Activated naive CD8-positive, alpha-beta T cell (primary cell): ENCODE results near the gene SWAP70.

Source experiments
- H3K27ac Mint-ChIP-seq: one replicate; pipeline ENCODE4 v1.8.0; 2021; ENCODE audit warnings: mixed read lengths
- H3K27me3 Mint-ChIP-seq: one replicate; pipeline ENCODE4 v1.8.0; 2021; ENCODE audit warnings: mixed read lengths
- H3K36me3 Mint-ChIP-seq: one replicate; pipeline ENCODE4 v1.8.0; 2021; ENCODE audit warnings: mixed read lengths
- H3K4me1 Mint-ChIP-seq: one replicate; pipeline ENCODE4 v1.8.0; 2021; ENCODE audit warnings: low read depth, mixed read lengths
- H3K4me3 Mint-ChIP-seq: one replicate; pipeline ENCODE4 v1.8.0; 2021; ENCODE audit warnings: mild to moderate bottlenecking, mixed read lengths
- H3K9me3 Mint-ChIP-seq: one replicate; pipeline ENCODE4 v1.8.0; 2021; ENCODE audit warnings: low read depth, mixed read lengths

Gene SWAP70

DNA sequence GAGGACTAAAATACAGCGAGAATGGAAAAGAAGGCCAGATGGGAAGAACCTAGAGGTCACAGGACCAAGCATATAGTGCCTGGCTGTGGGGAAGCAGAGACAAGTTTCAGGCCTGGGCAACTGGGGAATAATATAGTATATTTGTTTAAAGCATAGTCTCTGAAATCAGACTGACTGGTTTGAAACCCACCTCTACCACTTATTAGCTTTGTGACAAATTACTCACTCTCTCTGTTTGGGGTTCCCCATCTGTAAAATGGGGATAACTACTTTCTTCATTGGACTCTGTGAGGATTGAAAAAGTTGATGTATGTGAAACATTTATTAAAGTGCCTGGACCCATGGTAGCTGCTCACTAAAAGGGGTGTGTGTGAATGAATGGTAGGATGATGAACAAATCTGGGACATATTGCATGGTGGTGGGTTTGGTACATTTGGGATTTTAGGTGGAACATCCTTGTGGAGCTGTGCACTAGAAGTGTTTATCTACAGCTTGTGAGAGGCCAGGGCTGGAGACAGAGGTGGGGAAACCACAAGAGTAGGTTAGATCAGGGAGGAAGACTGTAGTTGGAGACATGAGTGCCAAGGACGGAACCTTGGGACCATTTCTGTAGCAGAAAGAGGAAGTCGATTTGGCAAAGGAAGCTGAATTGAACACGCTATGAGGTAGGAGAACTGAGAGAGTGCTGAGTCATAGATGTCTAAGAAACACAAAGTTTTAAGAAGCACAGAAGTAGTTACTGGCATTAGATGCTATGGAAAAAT is 52.6 kb downstream of the SWAP70 start:
- H3K4me3 Mint-ChIP-seq: no peak overlapping the region
- H3K27me3 Mint-ChIP-seq: peaks cover 2% of the 10 kb centered on the region
- H3K36me3 Mint-ChIP-seq: peaks cover 7% of the 10 kb centered on the region
- H3K9me3 Mint-ChIP-seq: no peaks in the 10 kb centered on the region
- peak overlapping the region; percentile 11 for H3K27ac Mint-ChIP-seq
- peaks cover 16% of the 10 kb centered on the region for H3K4me1 Mint-ChIP-seq

GRCh38 chr11:9717040-9717357 is 53.1 kb downstream of the SWAP70 start:
- Mint-ChIP-seq H3K4me3 (no peak overlapping the region), H3K27ac (no peak overlapping the region), H3K9me3 (no peaks in the 10 kb centered on the region), H3K27me3 (peaks cover 2% of the 10 kb centered on the region), H3K36me3 (peaks cover 7% of the 10 kb centered on the region), H3K4me1 (peaks cover 16% of the 10 kb centered on the region)

GRCh38 chr11:9717719-9718118 is 53.8 kb downstream of the SWAP70 start:
- no peak overlapping the region for H3K27ac Mint-ChIP-seq
- H3K9me3 Mint-ChIP-seq: no peaks in the 10 kb centered on the region
- peaks cover 7% of the 10 kb centered on the region for H3K36me3 Mint-ChIP-seq
- no peak overlapping the region for H3K4me3 Mint-ChIP-seq
- peaks cover 2% of the 10 kb centered on the region for H3K27me3 Mint-ChIP-seq
- peaks cover 16% of the 10 kb centered on the region for H3K4me1 Mint-ChIP-seq

GRCh38 chr11:9718147-9718546 is 54.3 kb downstream of the SWAP70 start:
- Mint-ChIP-seq H3K27me3 (no peaks in the 10 kb centered on the region), H3K36me3 (peaks cover 7% of the 10 kb centered on the region), H3K27ac (no peak overlapping the region), H3K4me3 (no peak overlapping the region), H3K9me3 (no peaks in the 10 kb centered on the region), H3K4me1 (peaks cover 16% of the 10 kb centered on the region)

- Mint-ChIP-seq H3K9me3 (no peaks in the 10 kb centered on the region), H3K36me3 (peaks cover 5% of the 10 kb centered on the region), H3K27ac (no peak overlapping the region), H3K4me1 (peaks cover 16% of the 10 kb centered on the region), H3K27me3 (no peaks in the 10 kb centered on the region), H3K4me3 (no peak overlapping the region)
Observed at GRCh38 chr11:9719566-9720289, 55.9 kb downstream of the SWAP70 start.

- Mint-ChIP-seq H3K36me3 (peaks cover 5% of the 10 kb centered on the region), H3K4me1 (peaks cover 16% of the 10 kb centered on the region), H3K4me3 (no peak overlapping the region), H3K27ac (no peak overlapping the region), H3K27me3 (no peaks in the 10 kb centered on the region), H3K9me3 (no peaks in the 10 kb centered on the region)
Observed at GRCh38 chr11:9720290-9720630, 56.4 kb downstream of the SWAP70 start.

DNA sequence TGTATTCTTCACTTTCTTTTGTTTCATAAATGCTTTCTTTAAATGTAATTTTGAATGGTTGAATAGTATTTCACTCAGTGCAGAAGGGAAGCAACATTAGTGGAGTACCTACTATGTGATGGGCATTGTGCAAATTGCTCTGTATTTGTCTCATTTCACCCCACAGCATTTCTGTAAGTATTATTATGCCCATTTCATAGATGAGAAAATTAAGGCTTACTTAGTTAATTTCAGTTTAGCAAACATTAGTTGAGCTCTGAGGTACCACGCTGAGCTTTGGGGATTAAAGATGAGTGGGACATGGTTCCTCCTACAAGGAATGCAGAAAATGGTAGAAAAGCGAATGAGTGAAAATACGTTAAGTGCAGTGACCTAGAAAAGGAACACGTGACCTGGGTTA is 58.1 kb downstream of the SWAP70 start:
- peaks cover 2% of the 10 kb centered on the region for H3K36me3 Mint-ChIP-seq
- no peaks in the 10 kb centered on the region for H3K9me3 Mint-ChIP-seq

GRCh38 chr11:9722893-9723292 is 59.0 kb downstream of the SWAP70 start:
- Mint-ChIP-seq H3K9me3 (no peaks in the 10 kb centered on the region), H3K27ac (no peak overlapping the region), H3K4me1 (peaks cover 7% of the 10 kb centered on the region), H3K4me3 (no peak overlapping the region), H3K27me3 (no peaks in the 10 kb centered on the region), H3K36me3 (peaks cover 2% of the 10 kb centered on the region)

More for the DNA sequence above, 58.1 kb downstream of the SWAP70 start:
- H3K4me3 Mint-ChIP-seq: no peak overlapping the region
- H3K27me3 Mint-ChIP-seq: no peaks in the 10 kb centered on the region
- peaks cover 7% of the 10 kb centered on the region for H3K4me1 Mint-ChIP-seq
- H3K27ac Mint-ChIP-seq: no peak overlapping the region

GRCh38 chr11:9726321-9727022 is 62.6 kb downstream of the SWAP70 start:
- no peak overlapping the region for H3K4me3 Mint-ChIP-seq
- no peaks in the 10 kb centered on the region for H3K4me1 Mint-ChIP-seq
- H3K27ac Mint-ChIP-seq: no peak overlapping the region
- no peaks in the 10 kb centered on the region for H3K9me3 Mint-ChIP-seq
- no peaks in the 10 kb centered on the region for H3K36me3 Mint-ChIP-seq
- H3K27me3 Mint-ChIP-seq: no peaks in the 10 kb centered on the region

DNA sequence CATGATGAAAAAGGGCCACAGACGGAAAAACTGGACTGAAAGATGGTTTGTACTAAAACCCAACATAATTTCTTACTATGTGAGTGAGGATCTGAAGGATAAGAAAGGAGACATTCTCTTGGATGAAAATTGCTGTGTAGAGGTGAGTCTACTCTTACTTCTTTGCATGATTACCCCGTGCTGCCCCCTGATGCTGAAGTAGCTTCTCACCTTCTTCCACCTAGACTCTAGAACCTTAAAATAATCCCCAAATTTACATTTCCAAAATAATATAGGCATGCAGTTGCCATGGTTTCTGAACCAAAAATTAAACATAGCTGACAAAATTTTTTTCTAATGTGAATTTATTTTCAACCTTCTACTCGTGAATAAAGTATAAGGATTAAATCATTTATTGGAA is 64.2 kb downstream of the SWAP70 start:
- no peaks in the 10 kb centered on the region for H3K4me1 Mint-ChIP-seq
- H3K9me3 Mint-ChIP-seq: no peaks in the 10 kb centered on the region
- H3K4me3 Mint-ChIP-seq: no peak overlapping the region
- no peak overlapping the region for H3K27ac Mint-ChIP-seq
- no peaks in the 10 kb centered on the region for H3K36me3 Mint-ChIP-seq
- no peaks in the 10 kb centered on the region for H3K27me3 Mint-ChIP-seq

- no peak overlapping the region for H3K27ac Mint-ChIP-seq
- peaks cover 10% of the 10 kb centered on the region for H3K36me3 Mint-ChIP-seq
- H3K4me1 Mint-ChIP-seq: no peaks in the 10 kb centered on the region
Observed at GRCh38 chr11:9731256-9731655, 67.4 kb downstream of the SWAP70 start.

DNA sequence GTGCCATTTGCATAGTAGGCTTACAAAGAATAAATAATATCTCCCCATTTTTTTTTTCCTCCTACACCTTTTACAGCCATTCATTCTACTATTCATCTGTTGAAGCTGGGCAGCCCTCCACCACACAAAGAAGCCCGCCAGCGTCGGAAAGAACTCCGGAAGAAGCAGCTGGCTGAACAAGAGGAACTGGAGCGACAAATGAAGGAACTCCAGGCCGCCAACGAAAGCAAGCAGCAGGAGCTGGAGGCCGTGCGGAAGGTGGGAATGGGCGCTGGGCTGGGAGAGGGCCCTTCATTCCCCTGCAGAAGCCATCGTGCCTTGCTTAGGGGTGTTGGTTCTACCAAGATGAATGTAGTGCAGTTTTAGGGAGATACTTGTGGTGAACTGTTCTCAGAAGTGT is 68.6 kb downstream of the SWAP70 start:
- no peaks in the 10 kb centered on the region for H3K27me3 Mint-ChIP-seq

More at GRCh38 chr11:9731256-9731655, 67.4 kb downstream of the SWAP70 start:
- H3K27me3 Mint-ChIP-seq: no peaks in the 10 kb centered on the region
- H3K4me3 Mint-ChIP-seq: no peak overlapping the region
- peaks cover 10% of the 10 kb centered on the region for H3K9me3 Mint-ChIP-seq

DNA sequence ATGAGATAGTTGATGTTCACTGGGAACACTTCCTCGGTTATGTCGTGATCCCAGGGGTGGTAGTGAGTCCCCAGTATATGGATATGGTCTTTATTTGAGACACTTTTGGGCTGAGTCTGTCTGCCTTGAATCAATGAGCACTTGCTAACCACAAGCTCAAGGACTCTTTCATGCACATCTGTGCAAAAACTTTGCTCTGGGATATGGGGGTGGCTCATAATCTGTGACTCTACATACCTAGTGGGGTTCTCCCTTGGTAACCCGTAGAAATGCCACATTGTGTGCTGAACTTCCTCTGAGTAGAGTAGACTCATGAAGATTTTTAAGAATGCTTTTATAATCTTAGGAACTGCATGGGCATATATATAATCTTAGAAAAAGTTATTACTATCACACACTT is 69.3 kb downstream of the SWAP70 start:
- H3K4me3 Mint-ChIP-seq: no peak overlapping the region
- H3K27ac Mint-ChIP-seq: no peak overlapping the region
- no peaks in the 10 kb centered on the region for H3K4me1 Mint-ChIP-seq
- H3K36me3 Mint-ChIP-seq: peaks cover 18% of the 10 kb centered on the region
- no peaks in the 10 kb centered on the region for H3K27me3 Mint-ChIP-seq
- H3K9me3 Mint-ChIP-seq: peaks cover 16% of the 10 kb centered on the region

More for the DNA sequence above, 68.6 kb downstream of the SWAP70 start:
- Mint-ChIP-seq H3K36me3 (peaks cover 16% of the 10 kb centered on the region), H3K27ac (no peak overlapping the region), H3K9me3 (peaks cover 16% of the 10 kb centered on the region), H3K4me1 (no peaks in the 10 kb centered on the region), H3K4me3 (no peak overlapping the region)

GRCh38 chr11:9735236-9735635 is 71.4 kb downstream of the SWAP70 start:
- Mint-ChIP-seq H3K27ac (no peak overlapping the region), H3K4me1 (no peaks in the 10 kb centered on the region), H3K4me3 (no peak overlapping the region), H3K27me3 (no peaks in the 10 kb centered on the region), H3K36me3 (peaks cover 18% of the 10 kb centered on the region), H3K9me3 (peaks cover 16% of the 10 kb centered on the region)

DNA sequence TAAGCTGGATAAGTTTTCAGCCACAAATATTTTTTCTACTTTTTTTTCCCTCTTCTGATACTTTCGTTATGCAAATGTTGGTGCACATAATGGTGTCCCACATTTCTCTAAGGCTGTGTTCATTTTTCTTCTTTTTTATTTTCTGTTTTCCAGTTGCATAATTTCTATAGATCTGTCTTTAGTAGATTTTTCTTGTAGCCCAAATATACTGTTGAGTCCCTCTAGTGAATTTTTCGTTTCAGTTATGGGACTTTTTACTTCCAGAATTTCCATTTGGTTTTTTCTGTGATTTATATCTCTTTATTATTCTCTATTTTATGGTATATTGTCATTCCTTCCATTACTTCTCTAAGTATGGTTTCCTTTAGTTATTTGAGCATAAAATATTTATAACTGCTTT is 72.0 kb downstream of the SWAP70 start:
- peaks cover 20% of the 10 kb centered on the region for H3K36me3 Mint-ChIP-seq
- H3K27ac Mint-ChIP-seq: no peak overlapping the region
- no peaks in the 10 kb centered on the region for H3K4me1 Mint-ChIP-seq

More for the DNA sequence above, 72.0 kb downstream of the SWAP70 start:
- Mint-ChIP-seq H3K9me3 (peaks cover 16% of the 10 kb centered on the region), H3K27me3 (no peaks in the 10 kb centered on the region), H3K4me3 (no peak overlapping the region)
